GM18498 (cell line): ENCODE data around the gene CHST3.

Experiments used
- ATAC-seq: cut with Tn5 transposase; IDR thresholded peaks from one replicate; pipeline ENCODE4 v1.9.1; 2021; ENCODE audit warnings: mild to moderate bottlenecking, moderate library complexity; ENCODE audit not compliant: unreplicated experiment

CHST3 gene

GRCh38 chr10:72008096-72008981, 44.1 kb downstream of the CHST3 start:
- ATAC-seq = no peak

DNA sequence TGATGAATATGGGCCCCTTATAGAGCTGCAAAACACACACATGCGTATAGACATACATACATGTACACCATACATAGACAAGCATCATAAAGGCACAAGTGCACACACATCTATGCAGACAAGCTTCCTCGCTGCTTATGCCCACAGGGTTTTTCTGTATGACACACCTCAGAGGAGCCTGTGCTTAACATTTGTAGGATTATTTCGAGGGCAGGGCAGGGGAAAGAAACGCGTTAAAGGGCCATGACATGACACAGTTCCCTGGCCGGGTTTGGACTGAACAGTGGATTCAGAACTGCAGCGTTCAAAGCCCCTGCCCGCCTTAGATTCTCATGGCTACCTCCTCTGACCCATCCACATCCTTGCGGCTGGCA, 44.8 kb downstream of the CHST3 start:
- ATAC-seq = no peak

- ATAC-seq = no peak
These were observed 45.4 kb downstream of the CHST3 start for GRCh38 chr10:72009425-72010081.

- ATAC-seq = no peak
These were observed 46.2 kb downstream of the CHST3 start for GRCh38 chr10:72010234-72010973.

GRCh38 chr10:72011016-72011415, 46.8 kb downstream of the CHST3 start:
- ATAC-seq = no peak

DNA sequence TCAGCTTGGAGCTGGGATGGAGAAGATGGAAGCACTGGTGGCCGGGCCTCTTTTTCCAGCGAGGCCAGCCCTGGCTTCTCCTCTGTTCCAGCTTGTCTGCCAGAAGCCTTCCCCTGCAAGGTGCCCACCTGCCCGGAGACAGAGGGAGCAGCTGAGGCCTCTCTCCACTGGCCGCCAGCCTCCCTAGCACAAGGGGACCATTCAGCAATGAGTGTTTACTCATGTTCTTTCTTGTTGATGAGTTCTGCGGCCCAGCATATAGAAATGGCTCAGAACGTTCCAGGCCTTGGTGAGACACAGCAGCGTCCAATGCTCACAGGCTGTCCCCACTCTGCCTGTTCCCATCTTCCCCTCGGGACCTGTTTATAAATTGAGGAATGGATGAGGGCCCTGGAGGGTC, 47.3 kb downstream of the CHST3 start:
- no peak for ATAC-seq

DNA sequence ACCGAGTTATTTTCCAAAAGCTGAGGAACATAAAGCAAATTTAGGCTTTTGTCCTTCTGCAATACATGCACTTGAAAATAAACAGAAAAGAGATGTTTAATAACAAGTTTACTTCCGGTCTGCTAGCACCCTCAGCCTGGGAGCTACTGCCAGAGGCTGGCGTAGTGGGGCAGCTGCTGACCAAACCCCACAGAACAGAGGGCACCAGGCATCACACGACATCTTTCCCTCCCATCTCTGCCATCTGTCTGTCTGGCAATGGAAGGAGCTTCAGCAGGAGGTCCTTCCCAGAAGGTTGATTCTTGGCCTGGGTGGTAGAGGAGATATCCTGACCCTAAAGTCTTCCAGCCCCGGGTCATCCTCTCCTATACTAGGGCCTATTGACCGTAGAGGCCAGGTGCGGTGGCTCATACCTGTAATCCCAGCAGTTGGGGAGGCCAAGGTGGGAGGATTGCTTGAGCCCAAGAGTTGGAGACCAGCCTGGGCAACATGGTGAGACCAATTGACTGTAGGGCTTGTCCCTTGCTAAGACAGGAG, 47.8 kb downstream of the CHST3 start:
- no peak for ATAC-seq

- ATAC-seq = no peak
These were observed 48.6 kb downstream of the CHST3 start for GRCh38 chr10:72012796-72013195.

DNA sequence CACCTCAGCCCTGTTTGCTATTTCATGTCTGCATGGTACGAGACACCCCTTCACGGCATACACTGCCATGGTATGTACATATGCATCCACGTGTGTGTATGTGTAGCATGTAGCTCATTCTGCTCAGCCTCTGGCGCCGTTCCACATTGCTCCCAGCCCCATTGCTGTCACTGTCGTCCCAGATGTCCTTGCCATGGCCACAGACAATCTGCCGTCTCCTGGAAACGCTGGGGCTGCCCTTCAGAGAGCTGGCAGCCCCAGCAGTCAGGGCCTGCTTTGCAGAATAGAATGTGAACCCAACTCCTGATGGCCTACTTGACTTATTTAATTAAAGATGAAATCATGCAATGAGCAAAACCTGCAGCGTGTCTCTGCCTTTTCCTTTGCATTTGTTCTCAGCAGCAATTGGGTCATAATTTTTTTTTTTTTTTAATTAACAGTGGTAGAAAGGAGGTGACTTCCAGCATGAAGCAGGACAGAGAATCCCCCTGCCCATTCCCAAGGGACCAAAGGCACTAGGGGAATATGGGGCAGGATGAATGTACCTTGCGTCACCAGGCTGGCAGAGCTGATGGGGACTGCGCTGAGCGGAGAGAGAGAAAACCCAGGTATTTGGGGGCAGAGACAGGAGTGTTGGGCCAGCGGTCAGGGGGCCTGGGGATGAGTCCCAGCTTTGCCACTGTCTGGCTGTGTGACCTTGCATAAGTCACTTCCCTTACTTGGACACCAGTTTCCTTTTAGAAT, 49.2 kb downstream of the CHST3 start:
- ATAC-seq = no peak

GRCh38 chr10:72014197-72014596, 50.0 kb downstream of the CHST3 start:
- no peak for ATAC-seq

DNA sequence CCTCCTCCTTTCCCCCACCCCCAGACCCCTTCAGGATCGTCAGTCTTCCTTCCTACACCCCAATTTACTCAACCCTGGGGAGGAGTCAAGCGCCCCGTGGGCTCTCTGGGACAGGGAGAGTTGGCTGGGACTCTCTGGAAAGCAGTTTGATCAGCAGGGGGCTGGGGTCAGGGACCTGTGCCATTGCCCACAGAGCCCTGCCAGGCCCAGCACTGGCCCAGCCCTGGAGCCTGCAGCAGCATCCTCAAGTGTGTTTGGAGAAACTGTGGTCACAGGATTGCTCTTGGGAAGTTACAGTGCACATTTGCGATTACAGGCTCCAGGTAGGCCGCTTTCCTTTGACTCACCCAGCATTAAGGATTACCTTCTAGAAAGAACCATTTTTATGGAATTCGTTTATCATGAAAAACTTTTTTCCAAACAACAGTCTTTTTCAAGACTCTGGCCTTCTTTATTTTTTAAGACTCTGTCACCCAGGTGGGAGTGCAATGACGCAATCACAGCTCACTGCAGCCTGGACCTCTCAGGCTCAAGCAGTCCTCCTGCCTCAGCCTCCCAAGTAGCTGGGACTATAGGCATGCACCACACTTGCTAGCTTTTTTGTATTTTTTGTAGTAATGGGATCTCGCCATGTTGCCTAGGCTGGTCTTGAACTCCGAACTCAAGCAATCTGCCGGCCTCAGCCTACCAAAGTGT, 50.7 kb downstream of the CHST3 start:
- ATAC-seq = no peak

DNA sequence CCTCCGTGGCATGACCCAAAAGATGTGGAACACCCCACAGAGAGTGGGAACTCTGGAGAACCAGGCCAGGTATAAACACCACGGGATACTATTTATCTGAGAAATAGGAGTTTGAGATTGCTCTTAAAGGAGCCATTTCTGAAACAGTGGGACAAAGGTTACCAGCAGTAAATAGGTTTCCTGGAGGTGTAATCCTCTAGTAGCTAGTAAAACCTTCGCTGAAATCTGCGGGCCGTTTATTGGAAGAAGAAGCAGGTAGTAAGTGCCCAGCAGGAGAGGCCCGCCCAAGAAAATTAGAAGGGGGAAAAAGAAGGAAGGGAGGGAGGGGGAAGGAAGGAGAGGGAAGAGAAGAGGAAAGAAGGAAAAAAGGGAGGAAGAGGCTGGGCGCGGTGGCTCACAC, 51.6 kb downstream of the CHST3 start:
- ATAC-seq = no peak

DNA sequence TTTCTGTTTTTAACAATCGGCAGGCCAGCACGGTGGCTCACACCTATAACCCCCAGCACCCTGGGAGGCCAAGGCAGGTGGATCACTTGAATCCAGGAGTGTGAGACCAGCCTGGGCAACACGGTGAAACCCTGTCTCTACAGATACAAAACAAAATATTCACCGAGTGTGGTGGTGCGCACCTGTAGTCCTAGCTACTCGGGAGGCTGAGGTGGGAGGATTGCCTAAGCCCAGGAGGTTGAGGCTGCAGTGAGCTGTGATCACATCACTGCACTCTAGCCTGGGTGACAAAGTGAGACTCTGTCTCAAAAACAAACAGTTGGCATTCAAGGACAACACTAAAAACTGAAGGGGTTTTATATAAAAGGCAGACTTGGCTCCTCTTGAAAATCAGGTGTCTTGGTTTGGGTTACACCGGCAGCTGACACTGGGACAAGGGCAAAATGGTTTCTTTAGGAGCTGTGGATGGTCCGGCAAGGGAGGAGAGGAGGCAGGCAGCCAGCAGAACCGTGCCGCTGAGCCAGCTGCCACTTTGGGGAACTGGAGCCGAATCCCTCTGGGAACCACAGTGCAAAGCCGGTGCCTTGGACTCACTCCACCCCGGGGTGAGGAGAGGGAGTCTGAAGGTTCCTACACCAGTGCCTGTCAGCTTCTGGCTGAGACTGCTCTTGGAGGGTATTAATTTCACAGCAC, 52.6 kb downstream of the CHST3 start:
- ATAC-seq = no peak

DNA sequence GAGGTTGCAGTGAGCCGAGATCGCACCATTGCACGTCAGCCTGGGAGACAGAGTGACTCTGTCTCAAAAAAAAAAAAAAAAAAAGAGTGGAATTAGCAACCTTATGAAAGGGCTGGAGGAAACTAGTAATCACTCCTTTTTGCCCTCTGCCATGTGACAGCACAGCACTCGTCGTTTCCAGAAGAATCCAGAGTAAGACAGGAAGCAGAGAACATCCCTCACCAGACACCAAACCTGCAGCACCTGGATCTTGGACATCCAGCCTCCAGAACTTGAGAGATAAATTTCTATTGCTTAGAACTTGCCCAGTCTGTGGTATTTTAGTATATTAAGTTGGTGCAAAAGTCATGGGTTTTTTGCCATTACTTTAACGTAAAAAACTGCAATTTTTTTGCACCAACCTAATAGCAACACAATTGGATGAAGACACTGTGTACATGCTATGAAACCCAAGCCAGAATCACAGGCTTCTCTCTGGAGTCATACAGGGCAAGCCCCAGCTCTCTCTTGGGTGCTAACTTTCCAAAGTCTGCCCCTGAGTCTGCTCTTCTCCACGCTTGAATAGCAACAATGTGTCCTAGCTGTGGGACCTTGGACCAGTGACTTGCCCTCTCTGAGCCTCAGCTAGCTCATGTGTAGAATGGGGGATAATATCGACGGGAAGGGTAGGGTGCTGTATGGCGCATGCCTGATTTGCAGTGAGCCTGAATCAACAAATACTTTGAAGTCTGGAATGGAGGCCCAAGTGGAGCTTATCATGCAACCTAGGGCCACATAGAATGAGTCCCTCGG, 55.1 kb downstream of the CHST3 start:
- no peak for ATAC-seq

DNA sequence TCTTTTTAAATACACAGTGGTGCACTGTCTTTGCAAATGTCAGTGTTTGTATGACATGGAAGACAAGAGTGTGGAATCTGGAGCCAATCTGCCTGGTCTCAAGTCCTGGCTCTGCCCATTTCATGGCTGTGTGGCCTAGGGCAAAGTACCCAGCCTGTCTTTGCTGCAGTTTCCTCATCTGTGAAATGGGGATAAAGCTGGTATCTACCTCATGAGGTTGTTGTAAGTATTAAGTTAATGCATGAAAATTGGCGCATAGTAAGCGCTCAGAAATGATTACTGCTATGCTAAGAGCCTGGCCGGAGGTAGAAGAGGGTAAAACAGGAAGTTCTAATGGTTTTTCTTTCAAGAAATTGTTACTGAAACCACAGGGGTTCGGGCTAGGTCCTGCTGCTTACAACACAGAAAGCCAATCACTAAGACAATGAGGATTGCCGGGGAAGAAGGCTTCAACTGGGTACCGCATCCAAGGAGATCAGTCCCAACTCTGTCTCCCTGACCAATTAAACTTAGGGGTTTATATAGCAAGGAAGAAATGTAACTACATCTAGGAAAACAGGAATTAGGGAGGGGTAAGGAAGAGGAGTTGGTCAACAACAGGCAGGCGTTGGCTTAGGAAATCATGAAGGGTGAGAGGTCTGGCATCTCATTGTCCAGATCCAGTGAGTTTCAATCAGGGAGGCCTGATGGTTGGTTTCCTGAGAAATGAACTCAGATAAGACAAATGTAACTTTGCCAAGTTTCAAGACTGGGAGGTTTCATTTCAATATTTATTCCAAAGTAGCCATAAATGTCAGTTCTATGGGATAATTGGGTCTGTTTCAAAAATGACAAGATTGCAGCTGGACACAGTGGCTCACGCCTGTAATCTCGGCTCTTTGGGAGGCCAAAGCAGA, 57.0 kb downstream of the CHST3 start:
- ATAC-seq = no peak

- no peak for ATAC-seq
These were observed 58.0 kb downstream of the CHST3 start for GRCh38 chr10:72022228-72022627.

DNA sequence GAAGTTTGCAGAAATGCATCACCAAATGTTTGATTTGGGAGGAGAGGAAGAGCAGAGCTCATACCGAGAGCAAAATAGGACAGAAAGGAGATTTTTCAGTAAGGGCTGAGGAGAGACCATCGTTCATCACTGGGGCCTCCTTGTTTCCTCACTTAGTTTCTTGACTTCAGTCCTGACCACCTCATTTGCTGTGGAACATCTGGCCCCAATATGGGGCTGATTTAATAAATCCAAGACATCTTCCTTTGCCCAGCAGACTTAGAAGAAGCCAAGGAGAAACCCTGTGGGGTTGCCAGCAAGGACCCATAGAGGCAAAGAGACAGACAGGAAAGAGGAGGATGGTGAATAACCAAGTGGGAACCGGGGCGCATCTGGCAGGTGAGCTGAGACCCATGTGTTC, 60.4 kb downstream of the CHST3 start:
- ATAC-seq = no peak

DNA sequence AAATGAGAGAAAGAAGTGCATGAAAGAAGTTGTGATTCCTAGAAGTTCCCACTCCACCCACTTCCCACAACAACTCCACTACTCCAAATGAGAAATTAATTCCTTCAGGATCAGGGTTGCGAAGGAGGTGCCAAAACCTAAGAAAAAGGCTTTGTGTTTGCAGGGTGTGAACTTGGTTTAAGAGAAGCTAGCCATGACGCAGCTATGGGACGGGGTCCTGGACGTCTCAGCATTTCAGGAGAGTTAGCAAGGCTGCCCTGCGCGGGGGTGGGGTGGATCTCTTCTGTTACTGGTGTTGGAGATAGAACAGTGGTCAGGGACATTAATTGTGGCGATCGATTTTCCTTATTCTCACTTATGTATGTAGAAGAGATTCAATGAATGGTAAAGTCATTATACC, 61.2 kb downstream of the CHST3 start:
- no peak for ATAC-seq
